Dermis microvascular lymphatic vessel endothelial cell (primary cell): ENCODE data around the gene NSG1. TPM values are rescaled to one million over a fixed set of nuclear protein-coding genes. Genes with fewer than 3 reads are reported as not detected.
A peak's percentile ranks its signal among the peaks of the same experiment; 100 is the strongest.

Experiments used
- DNase-seq, 2 donors: peaks; one replicate each; pipeline versions ENCODE4 v3.0.0 to v3.0.0-alpha.2; 2010; ENCODE audit warnings: low read depth in 2 of 2
- total RNA-seq: library from RNA; depleted of rRNA; stranded (reverse); fragments of >200 nt; gene quantifications from 2 replicates; pipeline ENCODE4 v1.2.1, GENCODE V29; 2014

The NSG1 gene
- total RNA-seq, 1 donor from 2014 or later, result 0.39 TPM

GRCh38 chr4:4395849-4396627 lies 9.1 kb downstream of the NSG1 start:
- DNase-seq, result no peak

GRCh38 chr4:4396628-4397440 lies 9.9 kb downstream of the NSG1 start:
- DNase-seq, result no peak

GRCh38 chr4:4397441-4397819 lies 10.5 kb downstream of the NSG1 start:
- no peak for DNase-seq

GRCh38 chr4:4398430-4398829 lies 11.5 kb downstream of the NSG1 start:
- no peak for DNase-seq

GRCh38 chr4:4401036-4401435 lies 14.1 kb downstream of the NSG1 start:
- DNase-seq, result no peak

- DNase-seq, result no peak
Observed at GRCh38 chr4:4402966-4403365, 16.1 kb downstream of the NSG1 start.

- DNase-seq, result no peak
Observed at GRCh38 chr4:4405358-4405962, 18.6 kb downstream of the NSG1 start.

GRCh38 chr4:4406455-4407298 lies 19.8 kb downstream of the NSG1 start:
- DNase-seq, result no peak

- DNase-seq, result no peak
Observed at GRCh38 chr4:4407299-4408131, 20.6 kb downstream of the NSG1 start.

GRCh38 chr4:4408132-4408523 lies 21.2 kb downstream of the NSG1 start:
- DNase-seq, result no peak

- no peak for DNase-seq
Observed at GRCh38 chr4:4408576-4409335, 21.9 kb downstream of the NSG1 start.

GRCh38 chr4:4409416-4410115 lies 22.7 kb downstream of the NSG1 start:
- DNase-seq, result no peak

- no peak for DNase-seq
Observed at GRCh38 chr4:4410271-4410670, 23.4 kb downstream of the NSG1 start.

- no peak for DNase-seq
Observed at GRCh38 chr4:4411906-4412305, 25.0 kb downstream of the NSG1 start.

GRCh38 chr4:4412641-4413372 lies 25.9 kb downstream of the NSG1 start:
- peak in 1 of 2 donors; percentile 16 for DNase-seq

GRCh38 chr4:4413373-4413725 lies 26.4 kb downstream of the NSG1 start:
- no peak for DNase-seq

GRCh38 chr4:4413806-4414205 lies 26.9 kb downstream of the NSG1 start:
- DNase-seq, result no peak

GRCh38 chr4:4415107-4415805 lies 28.4 kb downstream of the NSG1 start:
- DNase-seq, result no peak
